ENCODE measurements around the gene CFAP299.
"Not testable (repeated sequence)": the region's sequence is repeated elsewhere in the genome, so short reads cannot be mapped to it uniquely, and the experiment has no call there.

CFAP299 gene

GRCh38 chr4:80335554-80336358 lies at the start of gene CFAP299:
CFAP299 (plus strand) TSS chr4:80335730.
- peak; percentile 2 to 66 for DNase-seq

GRCh38 chr4:80286451-80286850 lies 49.1 kb upstream of the CFAP299 start:
- DNase-seq, result no peak

- not testable (repeated sequence) for DNase-seq
These were observed 44.9 kb upstream of the CFAP299 start for GRCh38 chr4:80290665-80291064.

- DNase-seq, result no peak
These were observed 41.3 kb upstream of the CFAP299 start for GRCh38 chr4:80294206-80294605.

GRCh38 chr4:80295336-80295735 lies 40.2 kb upstream of the CFAP299 start:
- no peak for DNase-seq

GRCh38 chr4:80295826-80296225 lies 39.7 kb upstream of the CFAP299 start:
- no peak for DNase-seq

- no peak for DNase-seq
These were observed 33.6 kb upstream of the CFAP299 start for GRCh38 chr4:80301884-80302283.

- DNase-seq, result no peak
These were observed 32.8 kb upstream of the CFAP299 start for GRCh38 chr4:80302616-80303223.

- no peak for DNase-seq
These were observed 30.1 kb upstream of the CFAP299 start for GRCh38 chr4:80305466-80305865.

GRCh38 chr4:80306260-80306659 lies 29.3 kb upstream of the CFAP299 start:
- no peak for DNase-seq

- peak; percentile 71 to 91 for DNase-seq
These were observed 28.3 kb upstream of the CFAP299 start for GRCh38 chr4:80307183-80307735.

GRCh38 chr4:80307774-80308465 lies 27.6 kb upstream of the CFAP299 start:
- DNase-seq, result no peak

- no peak for DNase-seq
These were observed 27.1 kb upstream of the CFAP299 start for GRCh38 chr4:80308466-80308822.

GRCh38 chr4:80309294-80310004 lies 26.1 kb upstream of the CFAP299 start:
- no peak for DNase-seq

- DNase-seq, result no peak
These were observed 24.4 kb upstream of the CFAP299 start for GRCh38 chr4:80311130-80311529.

- DNase-seq, result no peak
These were observed 23.4 kb upstream of the CFAP299 start for GRCh38 chr4:80312124-80312523.

- no peak for DNase-seq
These were observed 21.9 kb upstream of the CFAP299 start for GRCh38 chr4:80313627-80314026.

GRCh38 chr4:80315848-80316247 lies 19.7 kb upstream of the CFAP299 start:
- not testable (repeated sequence) for DNase-seq

- DNase-seq, result no peak
These were observed 14.2 kb upstream of the CFAP299 start for GRCh38 chr4:80321341-80321740.

GRCh38 chr4:80321776-80322175 lies 13.8 kb upstream of the CFAP299 start:
- no peak for DNase-seq

GRCh38 chr4:80322716-80323115 lies 12.8 kb upstream of the CFAP299 start:
- DNase-seq, result no peak

GRCh38 chr4:80324171-80324570 lies 11.4 kb upstream of the CFAP299 start:
- DNase-seq, result no peak

GRCh38 chr4:80331693-80332092 lies 3.8 kb upstream of the CFAP299 start:
- DNase-seq, result no peak

All from NCI-H526 (cell line).